Measurements from ENCODE around the gene DHFR.

DHFR gene

GRCh38 chr5:80654054-80654390, 761 bp downstream of the DHFR start:
- DNase-seq = no peak

- no peak for DNase-seq
Observed at GRCh38 chr5:80653502-80653901, 1.3 kb downstream of the DHFR start.

GRCh38 chr5:80646926-80647325, 7.9 kb downstream of the DHFR start:
- DNase-seq = no peak

- DNase-seq = no peak
Observed at GRCh38 chr5:80644900-80645299, 9.9 kb downstream of the DHFR start.

GRCh38 chr5:80641353-80641752, 13.4 kb downstream of the DHFR start:
- no peak for DNase-seq

- DNase-seq = no peak
Observed at GRCh38 chr5:80634193-80634592, 20.6 kb downstream of the DHFR start.

GRCh38 chr5:80632700-80633099, 22.1 kb downstream of the DHFR start:
- DNase-seq = no peak

GRCh38 chr5:80631278-80632259, 23.2 kb downstream of the DHFR start:
- no peak for DNase-seq

GRCh38 chr5:80629281-80629680, 25.5 kb downstream of the DHFR start:
- no peak for DNase-seq

- no peak for DNase-seq
Observed at GRCh38 chr5:80625230-80625629, 29.6 kb downstream of the DHFR start.

GRCh38 chr5:80623999-80624398, 30.8 kb downstream of the DHFR start:
- no peak for DNase-seq

GRCh38 chr5:80622756-80623155, 32.0 kb downstream of the DHFR start:
- DNase-seq = no peak

GRCh38 chr5:80620211-80620610, 34.6 kb downstream of the DHFR start:
- DNase-seq = no peak

- no peak for DNase-seq
Observed at GRCh38 chr5:80619086-80619485, 35.7 kb downstream of the DHFR start.

- DNase-seq = no peak
Observed at GRCh38 chr5:80618438-80618837, 36.3 kb downstream of the DHFR start.

GRCh38 chr5:80615266-80615914, 39.4 kb downstream of the DHFR start:
- DNase-seq = no peak

- DNase-seq = no peak
Observed at GRCh38 chr5:80609692-80610091, 45.1 kb downstream of the DHFR start.

GRCh38 chr5:80608731-80609130, 46.1 kb downstream of the DHFR start:
- no peak for DNase-seq

- no peak for DNase-seq
Observed at GRCh38 chr5:80607832-80608231, 47.0 kb downstream of the DHFR start.

- no peak for DNase-seq
Observed at GRCh38 chr5:80607343-80607742, 47.4 kb downstream of the DHFR start.

- DNase-seq = no peak
Observed at GRCh38 chr5:80600943-80601693, 53.7 kb downstream of the DHFR start.

GRCh38 chr5:80597500-80597899, 57.3 kb downstream of the DHFR start:
- no peak for DNase-seq

- DNase-seq = no peak
Observed at GRCh38 chr5:80594810-80595209, 60.0 kb downstream of the DHFR start.

GRCh38 chr5:80592761-80593160, 62.0 kb downstream of the DHFR start:
- no peak for DNase-seq

Measured in left hindlimb (tissue), 1 donor.